ENCODE results near the gene GPATCH3.
"Not testable (repeated sequence)": the region's sequence is repeated elsewhere in the genome, so short reads cannot be mapped to it uniquely, and the experiment has no call there.

The GPATCH3 gene

GRCh38 chr1:26900001-26900814, at the start of gene GPATCH3:
TSS of gene GPATCH3 (minus strand) at chr1:26900467. CDS start at chr1:26900442, 25 bp downstream.
- Mint-ChIP-seq H3K9me3 (no peaks in the 10 kb centered on the region), H3K27me3 (no peaks in the 10 kb centered on the region), H3K4me1 (ENCODE audit: low read depth) (peaks cover 37% of the 10 kb centered on the region), H3K36me3 (ENCODE audit: low read depth) (peaks cover 46% of the 10 kb centered on the region), H3K4me3 (peak within 1 kb of the TSS; percentile 90), H3K27ac (peak within 1 kb of the TSS; percentile 96)
- peak; percentile 87 for DNase-seq

GRCh38 chr1:26949926-26950319, 49.7 kb upstream of the GPATCH3 start:
- Mint-ChIP-seq H3K4me1 (ENCODE audit: low read depth) (no peaks in the 10 kb centered on the region), H3K27me3 (no peaks in the 10 kb centered on the region), H3K36me3 (ENCODE audit: low read depth) (peaks cover 39% of the 10 kb centered on the region), H3K4me3 (no peak overlapping the region), H3K9me3 (no peaks in the 10 kb centered on the region), H3K27ac (no peak overlapping the region)
- DNase-seq: no peak

GRCh38 chr1:26949266-26949925, 49.1 kb upstream of the GPATCH3 start:
- Mint-ChIP-seq H3K9me3 (no peaks in the 10 kb centered on the region), H3K4me3 (no peak overlapping the region), H3K4me1 (ENCODE audit: low read depth) (no peaks in the 10 kb centered on the region), H3K27ac (no peak overlapping the region), H3K27me3 (no peaks in the 10 kb centered on the region), H3K36me3 (ENCODE audit: low read depth) (peaks cover 43% of the 10 kb centered on the region)
- DNase-seq: no peak

GRCh38 chr1:26948725-26949057, 48.4 kb upstream of the GPATCH3 start:
- not testable (repeated sequence) for H3K27ac Mint-ChIP-seq

GRCh38 chr1:26946270-26946669, 46.0 kb upstream of the GPATCH3 start:
- Mint-ChIP-seq H3K27ac (no peak overlapping the region), H3K9me3 (no peaks in the 10 kb centered on the region), H3K27me3 (no peaks in the 10 kb centered on the region), H3K4me3 (no peak overlapping the region), H3K36me3 (ENCODE audit: low read depth) (peaks cover 69% of the 10 kb centered on the region), H3K4me1 (ENCODE audit: low read depth) (no peaks in the 10 kb centered on the region)
- DNase-seq: no peak

More at GRCh38 chr1:26948725-26949057, 48.4 kb upstream of the GPATCH3 start:
- H3K9me3 Mint-ChIP-seq; H3K4me3 Mint-ChIP-seq; DNase-seq; H3K4me1 Mint-ChIP-seq (ENCODE audit: low read depth); H3K27me3 Mint-ChIP-seq: not testable (repeated sequence)
- peaks cover 50% of the 10 kb centered on the region for H3K36me3 Mint-ChIP-seq (ENCODE audit: low read depth)

- Mint-ChIP-seq H3K27me3 (no peaks in the 10 kb centered on the region), H3K36me3 (ENCODE audit: low read depth) (peaks cover 72% of the 10 kb centered on the region), H3K4me1 (ENCODE audit: low read depth) (no peaks in the 10 kb centered on the region), H3K9me3 (no peaks in the 10 kb centered on the region), H3K4me3 (no peak overlapping the region), H3K27ac (no peak overlapping the region)
- no peak for DNase-seq
Observed at GRCh38 chr1:26945728-26946127, 45.5 kb upstream of the GPATCH3 start.

GRCh38 chr1:26945138-26945537, 44.9 kb upstream of the GPATCH3 start:
- Mint-ChIP-seq H3K27ac (no peak overlapping the region), H3K4me1 (ENCODE audit: low read depth) (peaks cover 1% of the 10 kb centered on the region), H3K27me3 (no peaks in the 10 kb centered on the region), H3K4me3 (no peak overlapping the region), H3K9me3 (no peaks in the 10 kb centered on the region), H3K36me3 (ENCODE audit: low read depth) (peaks cover 76% of the 10 kb centered on the region)
- DNase-seq: no peak

- Mint-ChIP-seq H3K9me3 (no peaks in the 10 kb centered on the region), H3K4me3 (no peak overlapping the region), H3K4me1 (ENCODE audit: low read depth) (peaks cover 1% of the 10 kb centered on the region), H3K27ac (peak overlapping the region; percentile 67), H3K36me3 (ENCODE audit: low read depth) (peaks cover 94% of the 10 kb centered on the region), H3K27me3 (no peaks in the 10 kb centered on the region)
- DNase-seq: no peak
Observed at GRCh38 chr1:26942656-26943055, 42.4 kb upstream of the GPATCH3 start.

- H3K9me3 Mint-ChIP-seq: no peaks in the 10 kb centered on the region
- peaks cover 92% of the 10 kb centered on the region for H3K36me3 Mint-ChIP-seq (ENCODE audit: low read depth)
- DNase-seq: no peak
Observed at GRCh38 chr1:26941311-26941710, 41.0 kb upstream of the GPATCH3 start.

GRCh38 chr1:26938659-26939025, 38.4 kb upstream of the GPATCH3 start:
- H3K4me3 Mint-ChIP-seq: no peak overlapping the region
- H3K27ac Mint-ChIP-seq: peak overlapping the region; percentile 50
- peaks cover 84% of the 10 kb centered on the region for H3K36me3 Mint-ChIP-seq (ENCODE audit: low read depth)
- no peaks in the 10 kb centered on the region for H3K9me3 Mint-ChIP-seq
- no peaks in the 10 kb centered on the region for H3K27me3 Mint-ChIP-seq
- no peak for DNase-seq
- H3K4me1 Mint-ChIP-seq (ENCODE audit: low read depth): peaks cover 1% of the 10 kb centered on the region

More at GRCh38 chr1:26941311-26941710, 41.0 kb upstream of the GPATCH3 start:
- Mint-ChIP-seq H3K4me3 (no peak overlapping the region), H3K4me1 (ENCODE audit: low read depth) (peaks cover 1% of the 10 kb centered on the region), H3K27ac (no peak overlapping the region), H3K27me3 (no peaks in the 10 kb centered on the region)

GRCh38 chr1:26938004-26938658, 37.9 kb upstream of the GPATCH3 start:
- Mint-ChIP-seq H3K36me3 (ENCODE audit: low read depth) (peaks cover 84% of the 10 kb centered on the region), H3K4me3 (no peak overlapping the region), H3K4me1 (ENCODE audit: low read depth) (peaks cover 1% of the 10 kb centered on the region), H3K27me3 (no peaks in the 10 kb centered on the region), H3K27ac (peak overlapping the region; percentile 50), H3K9me3 (no peaks in the 10 kb centered on the region)
- no peak for DNase-seq

GRCh38 chr1:26936823-26937222, 36.6 kb upstream of the GPATCH3 start:
- Mint-ChIP-seq H3K36me3 (ENCODE audit: low read depth) (peaks cover 84% of the 10 kb centered on the region), H3K9me3 (no peaks in the 10 kb centered on the region)

GRCh38 chr1:26932531-26932930, 32.3 kb upstream of the GPATCH3 start:
- Mint-ChIP-seq H3K4me3 (no peak overlapping the region), H3K4me1 (ENCODE audit: low read depth) (peaks cover 5% of the 10 kb centered on the region), H3K36me3 (ENCODE audit: low read depth) (peaks cover 74% of the 10 kb centered on the region), H3K27ac (no peak overlapping the region), H3K27me3 (no peaks in the 10 kb centered on the region), H3K9me3 (no peaks in the 10 kb centered on the region)
- no peak for DNase-seq

More at GRCh38 chr1:26936823-26937222, 36.6 kb upstream of the GPATCH3 start:
- H3K4me1 Mint-ChIP-seq (ENCODE audit: low read depth): peaks cover 3% of the 10 kb centered on the region
- no peak overlapping the region for H3K27ac Mint-ChIP-seq
- H3K27me3 Mint-ChIP-seq: no peaks in the 10 kb centered on the region
- H3K4me3 Mint-ChIP-seq: no peak overlapping the region
- DNase-seq: no peak

GRCh38 chr1:26923711-26924110, 23.4 kb upstream of the GPATCH3 start:
- Mint-ChIP-seq H3K27ac (peak overlapping the region; percentile 98), H3K4me3 (peak overlapping the region; percentile 94), H3K36me3 (ENCODE audit: low read depth) (peaks cover 69% of the 10 kb centered on the region), H3K4me1 (ENCODE audit: low read depth) (peaks cover 44% of the 10 kb centered on the region), H3K27me3 (no peaks in the 10 kb centered on the region), H3K9me3 (no peaks in the 10 kb centered on the region)
- DNase-seq: no peak

GRCh38 chr1:26922901-26923300, 22.6 kb upstream of the GPATCH3 start:
- Mint-ChIP-seq H3K27ac (peak overlapping the region; percentile 98), H3K4me1 (ENCODE audit: low read depth) (peaks cover 41% of the 10 kb centered on the region), H3K4me3 (peak overlapping the region; percentile 94), H3K27me3 (no peaks in the 10 kb centered on the region), H3K9me3 (no peaks in the 10 kb centered on the region), H3K36me3 (ENCODE audit: low read depth) (peaks cover 61% of the 10 kb centered on the region)
- no peak for DNase-seq

Measured in activated T-cell treated with anti-CD3 and anti-CD28 coated beads, Interleukin-2, amount 50 U/mL, for 24 hours (primary cell).